ENCODE measurements around the gene HILPDA. TPM values are rescaled to one million over a fixed set of nuclear protein-coding genes. Genes with fewer than 3 reads are reported as not detected.

Gene HILPDA, protein sequence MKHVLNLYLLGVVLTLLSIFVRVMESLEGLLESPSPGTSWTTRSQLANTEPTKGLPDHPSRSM
- 6.9 TPM for total RNA-seq
- long read RNA-seq, transcript HILPDA-201 (2 exons, 1,349 nt): major isoform, 13 of 13 reads
- long read RNA-seq, partial matches to known transcripts: 0 of 13 reads
- long read RNA-seq, other reads (novel, unspliced or antisense): 0 of 13 reads

DNA sequence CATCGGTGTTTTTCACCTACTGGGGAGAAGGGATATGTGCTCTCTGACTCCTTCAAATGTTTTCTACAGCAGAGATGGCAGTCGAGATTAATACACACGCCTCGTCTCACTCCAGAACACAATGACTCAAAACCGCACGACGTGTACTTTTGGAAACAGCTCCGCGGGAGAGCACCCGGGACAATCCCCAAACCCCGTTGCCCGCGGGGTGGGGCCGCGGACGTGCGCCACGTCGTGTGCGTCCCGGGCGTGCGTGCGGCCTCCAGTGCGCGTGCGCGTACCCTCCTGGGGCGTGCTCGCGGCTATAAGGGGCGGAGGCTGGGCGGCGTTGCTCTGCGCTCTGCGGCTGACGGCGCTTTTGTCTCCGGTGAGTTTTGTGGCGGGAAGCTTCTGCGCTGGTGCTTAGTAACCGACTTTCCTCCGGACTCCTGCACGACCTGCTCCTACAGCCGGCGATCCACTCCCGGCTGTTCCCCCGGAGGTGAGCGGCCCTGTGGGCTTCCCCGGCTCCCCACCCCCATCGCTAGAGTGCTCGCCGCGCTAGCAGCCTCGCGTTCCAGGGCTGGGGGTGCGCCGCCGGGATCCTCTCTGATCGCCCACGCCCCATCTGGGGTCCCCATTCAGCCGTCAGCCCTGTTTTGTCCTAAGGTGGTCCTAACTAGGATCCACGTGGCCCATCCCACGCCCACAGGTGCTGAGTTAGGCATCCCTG lies at the start of gene HILPDA:
HILPDA (plus strand) TSS at position 336 of the 712 bp plus-strand sequence. CDS start 1,391 bp downstream, outside the sequence.
- peak; percentile 98 for DNase-seq
- peak; percentile 93 for ATAC-seq
- intact Hi-C loops (cut with micrococcal nuclease): no loop called here

- intact Hi-C loops (cut with micrococcal nuclease): no loop called here
- DNase-seq (no peak), ATAC-seq (no peak)
Measured at GRCh38 chr7:128406314-128407232, 49.1 kb upstream of the HILPDA start.

GRCh38 chr7:128407233-128407589 lies 48.5 kb upstream of the HILPDA start:
- intact Hi-C loops (cut with micrococcal nuclease): no loop called here
- no peak for DNase-seq
- no peak for ATAC-seq

DNA sequence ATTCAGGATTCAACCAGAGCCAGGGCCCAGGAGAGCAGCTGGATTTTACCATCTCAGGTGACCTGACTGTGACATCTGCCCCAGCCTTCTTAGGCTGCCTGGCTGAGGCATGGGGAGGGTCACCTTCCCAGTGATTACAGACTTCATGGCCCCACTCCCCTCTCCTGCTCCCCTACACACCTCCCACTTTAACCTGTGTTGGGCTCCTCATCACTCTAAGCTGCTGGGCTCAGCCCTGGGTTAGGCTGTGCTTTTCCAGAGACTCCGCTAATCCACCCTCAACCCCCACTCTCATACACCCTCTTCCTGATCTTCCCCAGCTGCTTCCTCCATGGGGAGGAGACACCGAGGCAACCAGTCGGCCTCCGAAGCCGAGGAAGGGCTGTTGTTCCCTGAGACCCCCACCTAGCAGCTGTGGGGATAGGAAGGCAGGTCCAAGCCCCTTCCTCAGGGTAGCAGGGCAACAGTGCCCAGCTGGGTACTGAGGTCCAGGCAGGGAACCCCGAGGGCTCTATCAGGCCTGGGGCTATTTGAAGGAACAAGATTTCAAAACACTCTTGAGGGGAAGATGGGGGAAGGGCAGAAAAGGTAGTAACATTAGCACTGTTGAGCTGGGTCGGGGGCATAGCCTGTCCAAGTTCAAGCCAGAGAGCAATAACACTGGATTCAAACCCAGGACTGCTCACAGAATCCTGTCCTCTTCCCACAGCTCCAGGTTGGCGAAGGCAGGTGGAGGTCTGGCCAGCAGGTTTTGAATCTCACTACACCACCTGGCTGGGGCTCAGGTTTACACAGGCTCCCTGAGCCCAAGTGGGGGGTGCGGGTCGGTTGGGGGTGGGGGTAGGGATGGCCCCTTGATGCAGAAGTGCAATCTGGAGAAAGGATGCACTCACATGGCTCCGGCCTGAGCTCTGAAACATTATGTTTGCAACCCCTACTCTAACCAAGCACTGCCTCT lies 47.6 kb upstream of the HILPDA start:
- intact Hi-C loops (cut with micrococcal nuclease): no loop called here
- ATAC-seq (no peak), DNase-seq (no peak)

DNA sequence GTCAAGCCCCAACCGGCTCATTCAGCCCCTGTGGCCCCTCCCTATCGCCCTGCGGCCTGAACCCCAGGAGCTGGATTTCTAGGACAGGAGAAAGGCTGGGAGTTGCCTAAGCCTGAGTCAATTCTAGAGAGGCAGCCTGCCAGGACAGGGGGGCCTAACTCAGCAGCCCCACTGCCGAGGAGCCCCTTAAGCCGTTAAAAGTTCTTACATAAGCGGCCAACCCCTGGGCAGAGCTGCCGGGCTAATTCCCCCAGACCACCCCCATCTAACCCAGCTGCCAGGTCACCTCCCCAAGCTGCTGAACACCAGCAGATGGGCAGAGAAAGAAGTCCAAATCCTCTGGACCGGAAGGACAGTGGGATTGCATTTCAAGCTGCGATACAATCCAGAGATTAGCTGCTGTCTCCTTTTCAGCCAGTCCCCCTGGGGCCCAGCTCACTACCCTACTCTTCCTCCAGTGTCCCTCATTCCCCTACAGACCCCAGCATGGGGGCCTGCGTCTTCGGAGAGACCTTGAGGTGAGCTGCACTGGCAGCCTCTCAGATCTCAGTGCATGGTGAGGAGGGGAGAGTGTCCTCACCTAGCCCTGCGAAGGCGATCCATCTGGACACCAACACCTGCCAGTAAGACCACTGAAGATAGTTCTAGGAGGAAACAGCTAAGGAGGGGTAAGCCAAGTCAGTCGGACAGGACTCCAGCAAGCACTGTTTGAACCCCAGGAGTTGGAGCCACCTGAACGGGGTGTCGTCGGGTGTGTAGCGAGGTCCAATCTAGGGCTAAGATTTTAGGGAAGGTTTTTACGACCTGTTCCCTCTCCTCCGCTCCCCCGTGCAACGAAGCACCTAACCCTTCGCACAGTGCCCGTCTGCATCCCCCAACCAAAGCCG lies 46.7 kb upstream of the HILPDA start:
- ATAC-seq (no peak), DNase-seq (no peak)
- intact Hi-C loops (cut with micrococcal nuclease): no loop called here

DNA sequence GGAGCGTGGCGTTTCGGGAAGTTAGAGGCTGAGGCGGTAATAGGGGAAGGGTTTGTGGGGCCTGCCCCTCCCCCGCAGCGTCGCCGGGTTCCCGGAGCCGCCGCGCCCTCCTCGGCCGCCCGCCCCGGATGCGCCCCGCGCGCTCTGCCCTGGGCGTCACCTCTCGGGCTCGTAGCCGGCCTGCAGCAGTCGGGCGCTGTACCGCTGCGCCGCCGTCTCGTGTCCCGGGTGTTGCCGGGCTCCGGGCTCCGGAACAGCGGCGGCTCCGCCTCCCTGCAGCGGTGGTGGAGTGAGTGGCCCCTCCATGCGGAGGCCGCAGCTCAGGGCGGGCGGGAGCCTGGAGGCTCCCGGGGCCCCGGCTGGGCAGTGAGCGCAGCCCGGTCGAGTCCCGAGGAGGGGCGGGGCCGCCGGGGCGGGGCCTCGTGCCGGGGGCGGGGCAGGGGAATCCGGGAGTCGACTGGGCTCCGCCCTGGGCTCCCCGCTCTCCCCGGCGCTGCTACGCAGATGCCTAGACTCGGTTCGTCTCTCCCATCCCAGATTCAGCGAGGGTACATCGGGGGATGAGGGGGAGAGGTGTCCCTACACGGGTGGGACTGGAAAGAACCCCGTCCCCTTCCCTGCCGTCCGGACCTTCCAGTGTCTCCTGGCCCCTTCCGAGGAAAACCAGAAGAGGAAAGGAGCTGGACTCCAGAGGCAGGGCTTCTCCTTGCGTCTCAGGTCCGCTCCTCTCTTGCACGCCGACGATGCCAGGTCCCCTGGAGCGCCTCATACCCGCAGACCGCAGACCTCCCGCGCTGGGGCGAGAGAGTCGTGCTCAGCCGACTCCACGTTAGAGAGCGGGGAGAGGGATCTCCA lies 45.9 kb upstream of the HILPDA start, which contains the start of gene IMPDH1:
IMPDH1 (minus strand) TSS at position 387 of the 855 bp plus-strand sequence; CDS start at position 306, 81 bp downstream.
- intact Hi-C loops (cut with micrococcal nuclease): no loop called here
- ATAC-seq (peak; percentile 94), DNase-seq (peak; percentile 95)

DNA sequence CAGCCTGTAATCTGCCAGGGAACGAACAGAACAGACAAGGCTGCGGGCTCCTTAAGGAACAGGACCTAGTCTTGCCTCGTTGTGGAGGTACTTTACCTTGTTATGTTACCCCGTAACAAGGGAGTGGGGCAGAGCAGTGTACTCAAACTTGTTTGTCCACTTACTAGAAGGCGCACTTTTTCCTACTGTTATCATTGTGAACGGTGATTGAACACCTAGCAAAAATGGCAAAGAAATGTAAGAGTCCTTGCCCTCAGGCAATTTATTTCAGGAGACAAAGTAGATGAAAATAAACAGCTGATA lies 45.3 kb upstream of the HILPDA start:
- ATAC-seq (no peak), DNase-seq (no peak)
- intact Hi-C loops (cut with micrococcal nuclease): no loop called here

GRCh38 chr7:128415217-128415785 lies 40.4 kb upstream of the HILPDA start:
- intact Hi-C loops (cut with micrococcal nuclease): no loop called here
- DNase-seq: no peak

GRCh38 chr7:128417071-128417470 lies 38.6 kb upstream of the HILPDA start:
- intact Hi-C loops (cut with micrococcal nuclease): no loop called here
- ATAC-seq (no peak), DNase-seq (no peak)

More at GRCh38 chr7:128415217-128415785, 40.4 kb upstream of the HILPDA start:
- no peak for ATAC-seq

DNA sequence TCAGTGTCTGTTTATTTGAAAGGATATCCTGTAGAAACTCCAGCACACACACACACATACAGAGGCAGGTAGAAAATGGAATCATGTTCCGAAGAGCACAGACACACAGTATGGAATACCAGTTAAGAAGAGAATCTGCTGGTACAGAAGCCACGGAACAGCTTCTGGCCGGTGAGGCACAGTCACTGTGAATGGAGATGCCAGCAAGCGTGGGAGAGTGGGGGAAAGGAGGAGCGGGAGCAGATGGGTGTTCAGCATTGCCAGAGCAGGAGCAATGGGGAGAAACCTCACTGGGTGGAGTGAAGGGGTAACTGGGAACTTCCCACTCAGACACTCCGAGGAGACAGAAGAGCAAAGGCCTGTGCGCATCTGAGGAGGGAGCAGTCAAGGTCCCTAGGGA lies 36.4 kb upstream of the HILPDA start:
- DNase-seq (no peak), ATAC-seq (no peak)
- intact Hi-C loops (cut with micrococcal nuclease): no loop called here

GRCh38 chr7:128420773-128421172 lies 34.9 kb upstream of the HILPDA start:
- ATAC-seq: no peak

DNA sequence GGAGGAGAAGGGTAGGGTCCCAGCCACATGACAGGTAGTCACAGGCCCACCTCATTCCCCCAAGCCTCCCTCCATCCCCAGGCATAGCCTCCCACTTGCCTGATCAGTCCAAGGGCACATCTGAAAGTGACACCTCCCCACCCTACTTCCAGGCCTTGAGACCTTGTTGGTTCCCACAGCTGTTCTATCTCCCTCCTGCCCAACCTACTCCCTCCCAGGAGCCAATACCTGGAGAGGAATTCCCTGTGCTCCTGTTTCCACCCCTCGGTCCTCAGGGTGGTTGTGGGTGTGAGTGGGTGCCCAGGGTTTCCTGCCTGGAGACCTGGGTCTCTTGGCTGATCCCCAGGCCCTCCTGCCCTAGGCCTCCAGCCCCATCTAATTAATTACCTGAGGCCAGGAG lies 34.3 kb upstream of the HILPDA start:
- DNase-seq: no peak
- intact Hi-C loops (cut with micrococcal nuclease): no loop called here
- no peak for ATAC-seq

More at GRCh38 chr7:128420773-128421172, 34.9 kb upstream of the HILPDA start:
- no peak for DNase-seq
- intact Hi-C loops (cut with micrococcal nuclease): no loop called here

GRCh38 chr7:128422037-128422436 lies 33.6 kb upstream of the HILPDA start:
- intact Hi-C loops (cut with micrococcal nuclease): no loop called here

GRCh38 chr7:128422842-128423241 lies 32.8 kb upstream of the HILPDA start:
- ATAC-seq (peak; percentile 85), DNase-seq (peak; percentile 79)
- intact Hi-C loops (cut with micrococcal nuclease): no loop called here

More at GRCh38 chr7:128422037-128422436, 33.6 kb upstream of the HILPDA start:
- no peak for ATAC-seq
- DNase-seq: no peak

DNA sequence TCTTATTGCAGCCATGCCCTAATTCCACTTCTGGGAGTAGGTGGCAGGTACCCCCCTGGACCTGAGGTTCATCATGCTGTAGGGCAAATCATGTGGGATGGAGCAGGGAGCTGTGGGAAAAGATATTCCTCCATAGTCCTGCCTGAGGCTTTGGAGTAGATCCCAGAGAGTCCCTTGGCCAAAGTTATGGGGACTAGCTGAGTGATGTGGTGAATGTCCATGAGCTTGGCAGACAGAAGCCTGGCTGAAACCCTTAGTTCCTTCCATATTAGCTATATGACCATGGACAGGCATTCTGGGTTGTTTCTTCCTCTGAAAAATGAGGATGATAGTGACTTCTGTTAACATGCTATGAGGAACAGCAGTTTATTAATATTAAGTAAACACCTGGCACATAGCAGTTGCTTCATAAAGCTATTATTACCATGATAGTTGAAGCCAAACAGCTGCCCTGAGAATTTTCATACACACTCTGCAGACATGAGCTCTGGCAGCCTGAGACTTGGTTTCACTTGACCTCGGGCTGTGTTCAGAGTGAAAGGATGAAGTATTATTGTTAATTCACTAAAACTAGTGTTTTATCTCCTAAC lies 30.9 kb upstream of the HILPDA start:
- DNase-seq: no peak
- intact Hi-C loops (cut with micrococcal nuclease): loop anchor here (1.0 kb wide), 1 partner anchor 35 kb away; no protein-coding TSS in a partner anchor
- ATAC-seq: no peak

- DNase-seq (peak; percentile 70), ATAC-seq (peak; percentile 56)
- intact Hi-C loops (cut with micrococcal nuclease): loop anchor here (1.0 kb wide), 1 partner anchor 33 kb away; no protein-coding TSS in a partner anchor
Measured at GRCh38 chr7:128425850-128426249, 29.8 kb upstream of the HILPDA start.

Data from left ventricle myocardium superior (tissue), 1 donor.